HepG2 (cell line): ENCODE measurements around the gene DNMT3L.

Experiments
- DR1 ChIP-seq: sonication (generic); formaldehyde crosslinking; IDR thresholded peaks from 2 replicates; pipeline ENCODE4 v1.8.0; 2021; ENCODE audit warnings: mild to moderate bottlenecking, missing genetic modification reagents, inconsistent platforms
- ESRRA ChIP-seq: sonication (generic); formaldehyde crosslinking; IDR thresholded peaks from 2 replicates; pipeline ENCODE4 v1.5.1; 2020; ENCODE audit warnings: mild to moderate bottlenecking, low read depth, missing genetic modification reagents
- MEF2D ChIP-seq: sonication (generic); formaldehyde crosslinking; IDR thresholded peaks from 2 replicates; pipeline ENCODE4 v1.5.1; 2020; ENCODE audit warnings: mild to moderate bottlenecking, missing genetic modification reagents
- SMAD3 ChIP-seq: sonication (generic); formaldehyde crosslinking; IDR thresholded peaks from 2 replicates; pipeline ENCODE4 v1.4.0; 2020; ENCODE audit warnings: missing genetic modification reagents
- YY1 ChIP-seq: IDR thresholded peaks from 2 replicates; pipeline ENCODE4 v1.6.1; 2011; ENCODE audit warnings: low read length, low read depth, moderate library complexity, mild to moderate bottlenecking; ENCODE audit not compliant: insufficient read depth, insufficient replicate concordance
- ZHX2 ChIP-seq, 2 experiments: sonication (generic) in 1 of 2; formaldehyde crosslinking in 1 of 2; IDR thresholded peaks; 2 replicates each; pipeline versions ENCODE4 v1.6.1 to v1.9.0; 2014 to 2022; ENCODE audit warnings: antibody characterized with exemption in 1 of 2, borderline replicate concordance in 1 of 2, inconsistent platforms in 1 of 2, low read depth in 1 of 2, missing genetic modification reagents in 1 of 2
- ZNF138 ChIP-seq: sonication (generic); formaldehyde crosslinking; IDR thresholded peaks from 2 replicates; pipeline ENCODE4 v1.5.0; 2020; ENCODE audit warnings: mild to moderate bottlenecking, low read depth, missing genetic modification reagents
- ZNF660 ChIP-seq: sonication (generic); formaldehyde crosslinking; IDR thresholded peaks from 2 replicates; pipeline ENCODE4 v1.5.1; 2020; ENCODE audit warnings: mild to moderate bottlenecking, low read depth, missing genetic modification reagents, borderline replicate concordance

GRCh38 chr21:44285138-44285992 is 23.7 kb upstream of the DNMT3L start, which contains the start of gene AIRE:
- no peak for TF ChIP-seq ZHX2 (IDR thresholded peaks at IDR 0.05; ENCODE audit: low read depth)
- TF ChIP-seq ZHX2 (CRISPR knock-in tag; IDR thresholded peaks at IDR 0.05; ENCODE audit: borderline replicate concordance) = no peak
- TF ChIP-seq YY1 = no peak
- no peak for TF ChIP-seq SMAD3
- no peak for TF ChIP-seq MEF2D (CRISPR knock-in tag)
- no peak for TF ChIP-seq ZNF660 (CRISPR knock-in tag)
- no peak for TF ChIP-seq DR1
- no peak for TF ChIP-seq ESRRA
- no peak for TF ChIP-seq ZNF138 (CRISPR knock-in tag)
